HCT116 (cell line): ENCODE measurements around the gene SLC8A1. TPM values are rescaled to one million over a fixed set of nuclear protein-coding genes. Genes with fewer than 3 reads are reported as not detected.

ENCODE experiments used
- ATAC-seq: fragments of 200-7000 bp; cut with Tn5 transposase; 2 replicates; pipeline ENCODE4 v1.9.1; 2020; ENCODE audit warnings: mild to moderate bottlenecking, moderate library complexity
- BruUV-seq: library from RNA; stranded (reverse); fragments of 400-500 nt; replicated peaks from 2 replicates; lab custom pipeline; 2021; lab: Mats Ljungman, UMichigan
- CTCF ChIA-PET: fragments of 300-600 bp; sonication (Branson Sonifier 250); formaldehyde crosslinking; loops from one replicate; lab custom pipeline; 2021; ENCODE audit warnings: antibody characterized with exemption; lab: Charles Lee
- POLR2A ChIA-PET: fragments of 300-600, 350-600 bp; sonication (Branson Sonifier 250); formaldehyde crosslinking; loops from one replicate; lab custom pipeline; 2021; ENCODE audit warnings: antibody characterized with exemption; lab: Charles Lee
- RAD21 ChIA-PET, 2 experiments: fragments of 300-600 bp; sonication (Branson Sonifier 250); formaldehyde crosslinking; loops; one replicate each; lab custom pipeline; 2023; ENCODE audit warnings: low total read pairs in 2 of 2; ENCODE audit not compliant: uncharacterized antibody in 2 of 2, unreplicated experiment in 2 of 2, low non-redundant PET in 1 of 2; lab: Charles Lee
- DNase-seq: peaks from one replicate; pipeline ENCODE4 v3.0.0-alpha.2; 2010; ENCODE audit warnings: low read depth, low spot score
- H2AFZ ChIP-seq: fragments of 200-600 bp; shearing (Covaris generic), sonication (generic); 2 replicates; pipeline ENCODE4 v1.6.1; 2017; ENCODE audit warnings: low read depth, mixed run types, mixed read lengths, antibody characterized with exemption, low read length; ENCODE audit not compliant: poor library complexity, severe bottlenecking
- H3K27ac ChIP-seq: 2 replicates; pipeline ENCODE4 v1.5.1; 2012; ENCODE audit warnings: low read depth, low read length
- H3K27me3 ChIP-seq: fragments of 200-600 bp; sonication (generic); 2 replicates; pipeline ENCODE4 v1.6.1; 2016; ENCODE audit warnings: mixed run types, low read length, mixed read lengths; ENCODE audit not compliant: insufficient read depth
- H3K36me3 ChIP-seq, 2 experiments: fragments of 200-500 bp in 1 of 2; fragments of 200-600 bp in 1 of 2; sonication (Bioruptor generic) in 1 of 2; sonication (generic) in 1 of 2; 2 replicates each; pipeline versions ENCODE4 v1.5.1 to v1.6.1; 2014 to 2016; ENCODE audit warnings: low read length in 2 of 2, inconsistent platforms in 1 of 2, mixed read lengths in 1 of 2, mixed run types in 1 of 2; ENCODE audit not compliant: insufficient read depth in 2 of 2, control insufficient read depth in 1 of 2
- H3K4me1 ChIP-seq, 2 experiments: fragments of 200-600 bp in 1 of 2; sonication (generic) in 1 of 2; 2 replicates each; pipeline versions ENCODE4 v1.5.1 to v1.6.1; 2012 to 2017; ENCODE audit warnings: low read length in 2 of 2, inconsistent platforms in 1 of 2, mild to moderate bottlenecking in 1 of 2, mixed read lengths in 1 of 2, mixed run types in 1 of 2, moderate library complexity in 1 of 2; ENCODE audit not compliant: insufficient read depth in 2 of 2, control insufficient read depth in 1 of 2
- H3K4me2 ChIP-seq: fragments of 200-600 bp; sonication (generic); 2 replicates; pipeline ENCODE4 v1.6.1; 2017; ENCODE audit warnings: mixed run types, low read length, mixed read lengths
- H3K4me3 ChIP-seq, 2 experiments: fragments of 200-600 bp in 1 of 2; sonication (generic) in 1 of 2; replicated peaks in 1 of 2; 2 replicates each; pipeline ENCODE4 v1.5.1; 2011 to 2016; ENCODE audit warnings: low read length in 2 of 2, control low read depth in 1 of 2, low read depth in 1 of 2, mild to moderate bottlenecking in 1 of 2, mixed read lengths in 1 of 2, mixed run types in 1 of 2
- H3K79me2 ChIP-seq: fragments of 200-600 bp; sonication (generic); 2 replicates; pipeline ENCODE4 v1.6.1; 2017; ENCODE audit warnings: mild to moderate bottlenecking, mixed run types, low read length, moderate library complexity, mixed read lengths; ENCODE audit not compliant: insufficient read depth
- H3K9ac ChIP-seq: fragments of 200-600 bp; sonication (generic); 2 replicates; pipeline ENCODE4 v1.6.1; 2016; ENCODE audit warnings: low read length, mixed read lengths
- H3K9me2 ChIP-seq: fragments of 200-600 bp; sonication (generic), shearing (Covaris generic); 2 replicates; pipeline ENCODE4 v1.6.1; 2017; ENCODE audit warnings: mixed run types, mild to moderate bottlenecking, moderate library complexity; ENCODE audit not compliant: insufficient read depth
- H3K9me3 ChIP-seq, 2 experiments: fragments of 200-500 bp in 1 of 2; fragments of 200-600 bp in 1 of 2; sonication (Bioruptor generic) in 1 of 2; sonication (generic) in 1 of 2; 2 replicates each; pipeline ENCODE4 v1.6.1; 2014 to 2017; ENCODE audit warnings: low read length in 2 of 2, mixed read lengths in 2 of 2, inconsistent platforms in 1 of 2, low read depth in 1 of 2, mild to moderate bottlenecking in 1 of 2, mixed run types in 1 of 2, moderate library complexity in 1 of 2; ENCODE audit not compliant: control insufficient read depth in 1 of 2, insufficient read depth in 1 of 2
- H4K20me1 ChIP-seq: fragments of 200-600 bp; sonication (generic), shearing (Covaris generic); 2 replicates; pipeline ENCODE4 v1.6.1; 2017; ENCODE audit warnings: mixed run types, mild to moderate bottlenecking, moderate library complexity; ENCODE audit not compliant: insufficient read depth
- CBX3 ChIP-seq: IDR thresholded peaks from 2 replicates; pipeline ENCODE4 v1.6.1; 2012; ENCODE audit warnings: low read depth
- EGR1 ChIP-seq: IDR thresholded peaks from 2 replicates; pipeline ENCODE4 v1.6.1; 2012; ENCODE audit warnings: low read depth
- ELF1 ChIP-seq: IDR thresholded peaks from 2 replicates; pipeline ENCODE4 v1.6.1; 2012; ENCODE audit warnings: low read depth, borderline replicate concordance
- EZH2 ChIP-seq: fragments of 200-600 bp; sonication (generic); IDR thresholded peaks from 2 replicates; pipeline ENCODE4 v1.6.1; 2017; ENCODE audit warnings: antibody characterized with exemption, mixed run types
- EZH2phosphoT487 ChIP-seq: fragments of 200-600 bp; IDR thresholded peaks from 2 replicates; pipeline ENCODE4 v1.6.1; 2018; ENCODE audit warnings: antibody characterized with exemption, borderline replicate concordance
- RAD21 ChIP-seq: IDR thresholded peaks from 2 replicates; pipeline ENCODE4 v1.6.1; 2012; ENCODE audit warnings: low read depth, mild to moderate bottlenecking
- SIN3A ChIP-seq: IDR thresholded peaks from 2 replicates; pipeline ENCODE4 v1.6.1; 2012; ENCODE audit warnings: low read depth
- SP1 ChIP-seq: IDR thresholded peaks from 2 replicates; pipeline ENCODE4 v1.6.1; 2012; ENCODE audit warnings: low read depth
- TCF7L2 ChIP-seq: IDR thresholded peaks from 2 replicates; pipeline ENCODE4 v1.7.0; 2011; ENCODE audit warnings: borderline replicate concordance, inconsistent platforms; ENCODE audit not compliant: insufficient read depth, insufficient read length; ENCODE audit errors: extremely low read depth
- YY1 ChIP-seq: IDR thresholded peaks from 2 replicates; pipeline ENCODE4 v1.6.1; 2011; ENCODE audit warnings: low read length, low read depth, moderate library complexity, mild to moderate bottlenecking; ENCODE audit not compliant: insufficient replicate concordance; ENCODE audit errors: extremely low read depth
- ZFX ChIP-seq: fragments of 450-650 bp; IDR thresholded peaks from 2 replicates; pipeline ENCODE4 v1.6.1; 2017
- ZNF274 ChIP-seq: fragments of 200-500 bp; sonication (Bioruptor generic); IDR thresholded peaks from 2 replicates; pipeline ENCODE4 v1.6.1; 2014; ENCODE audit warnings: mild to moderate bottlenecking, low read depth, low read length, inconsistent platforms
- intact Hi-C: fragments of 100-400 bp; cut with micrococcal nuclease; formaldehyde crosslinking; loops from 2 replicates; pipeline ENCODE4 v1.10.0; 2022
- total RNA-seq: library from RNA; stranded (reverse); gene quantifications from one replicate; pipeline ENCODE4 v1.2.1, GENCODE V29; 2021; ENCODE audit not compliant: unreplicated experiment
- TF ChIP-seq, protein P1 (sequence below), 3 experiments: fragments of 200-600 bp in 1 of 3; sonication (generic) in 1 of 3; IDR thresholded peaks in 2 of 3; conservative IDR thresholded peaks in 1 of 3; 2 replicates each; pipeline ENCODE4 v1.5.1; 2012 to 2017; ENCODE audit warnings: low read depth in 2 of 3, low read length in 2 of 3, antibody characterized with exemption in 1 of 3, borderline replicate concordance in 1 of 3, control low read depth in 1 of 3, mild to moderate bottlenecking in 1 of 3, mixed read lengths in 1 of 3, mixed run types in 1 of 3, moderate library complexity in 1 of 3; ENCODE audit not compliant: insufficient read depth in 1 of 3
- TF ChIP-seq, protein P2 (sequence below): IDR thresholded peaks from 2 replicates; pipeline ENCODE4 v1.6.1; 2012
- TF ChIP-seq, protein P3 (sequence below): IDR thresholded peaks from 2 replicates; pipeline ENCODE4 v1.6.1; 2012; ENCODE audit warnings: low read depth
- TF ChIP-seq, protein P4 (sequence below): IDR thresholded peaks from 2 replicates; pipeline ENCODE4 v1.6.1; 2012

The SLC8A1 gene
- total RNA-seq, 1 experiment from 2014 or later: 0.07 TPM

DNA sequence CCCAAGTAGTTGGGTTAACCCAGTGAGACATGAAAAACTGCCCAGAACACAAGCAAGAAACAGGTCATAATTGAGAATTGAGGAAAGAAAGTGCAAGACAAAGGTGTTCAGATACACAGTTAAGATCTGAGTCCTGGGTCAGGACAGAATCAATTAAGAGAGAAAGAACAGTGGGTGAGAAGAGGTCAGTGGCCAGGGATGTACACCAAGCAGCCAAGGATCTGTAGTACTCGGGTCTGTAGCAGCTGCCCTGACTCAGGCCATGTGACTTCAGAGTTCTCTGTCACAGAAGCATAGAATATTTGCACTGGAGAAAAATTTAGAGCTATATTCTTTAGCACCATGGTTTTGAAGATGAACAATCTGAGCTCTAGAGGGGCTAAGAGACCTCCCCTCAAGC, 141.6 kb downstream of the SLC8A1 start (continued):
- TF ChIP-seq ELF1: no peak
- TF ChIP-seq EZH2: no peak
- no peak for TF ChIP-seq CBX3
- TF ChIP-seq EZH2phosphoT487: no peak
- no peak for TF ChIP-seq EGR1
- TF ChIP-seq, protein P1, sequence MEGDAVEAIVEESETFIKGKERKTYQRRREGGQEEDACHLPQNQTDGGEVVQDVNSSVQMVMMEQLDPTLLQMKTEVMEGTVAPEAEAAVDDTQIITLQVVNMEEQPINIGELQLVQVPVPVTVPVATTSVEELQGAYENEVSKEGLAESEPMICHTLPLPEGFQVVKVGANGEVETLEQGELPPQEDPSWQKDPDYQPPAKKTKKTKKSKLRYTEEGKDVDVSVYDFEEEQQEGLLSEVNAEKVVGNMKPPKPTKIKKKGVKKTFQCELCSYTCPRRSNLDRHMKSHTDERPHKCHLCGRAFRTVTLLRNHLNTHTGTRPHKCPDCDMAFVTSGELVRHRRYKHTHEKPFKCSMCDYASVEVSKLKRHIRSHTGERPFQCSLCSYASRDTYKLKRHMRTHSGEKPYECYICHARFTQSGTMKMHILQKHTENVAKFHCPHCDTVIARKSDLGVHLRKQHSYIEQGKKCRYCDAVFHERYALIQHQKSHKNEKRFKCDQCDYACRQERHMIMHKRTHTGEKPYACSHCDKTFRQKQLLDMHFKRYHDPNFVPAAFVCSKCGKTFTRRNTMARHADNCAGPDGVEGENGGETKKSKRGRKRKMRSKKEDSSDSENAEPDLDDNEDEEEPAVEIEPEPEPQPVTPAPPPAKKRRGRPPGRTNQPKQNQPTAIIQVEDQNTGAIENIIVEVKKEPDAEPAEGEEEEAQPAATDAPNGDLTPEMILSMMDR (IDR thresholded peaks at IDR 0.05 in 2 of 3, conservative IDR thresholded peaks at IDR 0.05 in 1 of 3; ENCODE audit: borderline replicate concordance in 1 of 3, insufficient read depth in 1 of 3, low read depth in 2 of 3, low read length in 2 of 3): no peak
- TF ChIP-seq, protein P2, sequence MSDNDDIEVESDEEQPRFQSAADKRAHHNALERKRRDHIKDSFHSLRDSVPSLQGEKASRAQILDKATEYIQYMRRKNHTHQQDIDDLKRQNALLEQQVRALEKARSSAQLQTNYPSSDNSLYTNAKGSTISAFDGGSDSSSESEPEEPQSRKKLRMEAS: no peak

DNA sequence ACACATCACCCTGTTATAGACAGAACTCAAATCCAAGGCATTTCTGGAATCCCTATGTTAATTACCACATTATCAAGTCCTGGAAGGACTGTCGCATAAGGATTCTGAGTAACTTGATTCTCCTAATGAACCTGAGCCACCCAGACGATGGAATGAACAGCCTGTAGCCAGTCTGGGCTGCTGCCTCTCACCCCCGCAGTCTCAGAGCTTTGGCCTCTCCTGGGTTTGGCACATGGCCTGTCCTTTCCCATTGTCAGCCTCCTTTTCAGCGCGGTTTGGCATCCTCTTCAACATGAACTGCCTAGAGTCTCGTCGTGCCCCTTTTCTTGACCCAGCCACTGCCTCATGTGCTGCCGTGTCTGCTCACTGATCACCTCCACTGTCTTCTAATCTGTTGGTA, 147.6 kb downstream of the SLC8A1 start:
- H3K4me3 ChIP-seq: no peak overlapping the region
- RAD21 ChIA-PET: no interaction called here
- no peaks in the 10 kb centered on the region for H3K79me2 ChIP-seq
- H3K9me2 ChIP-seq: no peaks in the 10 kb centered on the region
- H3K9ac ChIP-seq: no peak overlapping the region
- ATAC-seq: no peak
- TF ChIP-seq ELF1: no peak
- no peak for TF ChIP-seq SIN3A
- no peak for TF ChIP-seq TCF7L2
- no peak for TF ChIP-seq CBX3
- no peak for TF ChIP-seq ZFX
- no peak for TF ChIP-seq YY1
- TF ChIP-seq, protein P1 (IDR thresholded peaks at IDR 0.05 in 2 of 3, conservative IDR thresholded peaks at IDR 0.05 in 1 of 3; ENCODE audit: borderline replicate concordance in 1 of 3, insufficient read depth in 1 of 3, low read depth in 2 of 3, low read length in 2 of 3): no peak
- no peak for TF ChIP-seq EGR1
- TF ChIP-seq ZNF274: no peak
- TF ChIP-seq SP1: no peak
- no peak for TF ChIP-seq RAD21
- TF ChIP-seq, protein P3, sequence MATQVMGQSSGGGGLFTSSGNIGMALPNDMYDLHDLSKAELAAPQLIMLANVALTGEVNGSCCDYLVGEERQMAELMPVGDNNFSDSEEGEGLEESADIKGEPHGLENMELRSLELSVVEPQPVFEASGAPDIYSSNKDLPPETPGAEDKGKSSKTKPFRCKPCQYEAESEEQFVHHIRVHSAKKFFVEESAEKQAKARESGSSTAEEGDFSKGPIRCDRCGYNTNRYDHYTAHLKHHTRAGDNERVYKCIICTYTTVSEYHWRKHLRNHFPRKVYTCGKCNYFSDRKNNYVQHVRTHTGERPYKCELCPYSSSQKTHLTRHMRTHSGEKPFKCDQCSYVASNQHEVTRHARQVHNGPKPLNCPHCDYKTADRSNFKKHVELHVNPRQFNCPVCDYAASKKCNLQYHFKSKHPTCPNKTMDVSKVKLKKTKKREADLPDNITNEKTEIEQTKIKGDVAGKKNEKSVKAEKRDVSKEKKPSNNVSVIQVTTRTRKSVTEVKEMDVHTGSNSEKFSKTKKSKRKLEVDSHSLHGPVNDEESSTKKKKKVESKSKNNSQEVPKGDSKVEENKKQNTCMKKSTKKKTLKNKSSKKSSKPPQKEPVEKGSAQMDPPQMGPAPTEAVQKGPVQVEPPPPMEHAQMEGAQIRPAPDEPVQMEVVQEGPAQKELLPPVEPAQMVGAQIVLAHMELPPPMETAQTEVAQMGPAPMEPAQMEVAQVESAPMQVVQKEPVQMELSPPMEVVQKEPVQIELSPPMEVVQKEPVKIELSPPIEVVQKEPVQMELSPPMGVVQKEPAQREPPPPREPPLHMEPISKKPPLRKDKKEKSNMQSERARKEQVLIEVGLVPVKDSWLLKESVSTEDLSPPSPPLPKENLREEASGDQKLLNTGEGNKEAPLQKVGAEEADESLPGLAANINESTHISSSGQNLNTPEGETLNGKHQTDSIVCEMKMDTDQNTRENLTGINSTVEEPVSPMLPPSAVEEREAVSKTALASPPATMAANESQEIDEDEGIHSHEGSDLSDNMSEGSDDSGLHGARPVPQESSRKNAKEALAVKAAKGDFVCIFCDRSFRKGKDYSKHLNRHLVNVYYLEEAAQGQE: no peak
- TF ChIP-seq, protein P4, sequence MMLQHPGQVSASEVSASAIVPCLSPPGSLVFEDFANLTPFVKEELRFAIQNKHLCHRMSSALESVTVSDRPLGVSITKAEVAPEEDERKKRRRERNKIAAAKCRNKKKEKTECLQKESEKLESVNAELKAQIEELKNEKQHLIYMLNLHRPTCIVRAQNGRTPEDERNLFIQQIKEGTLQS: no peak
- TF ChIP-seq, all 23 proteins: peak for 0
- Histone ChIP-seq H4K20me1 (no peaks in the 10 kb centered on the region), H3K27me3 (peaks cover 6% of the 10 kb centered on the region; the same call in 1 of the 2 replicates), H3K4me2 (no peak overlapping the region), H3K36me3 (no peaks in the 10 kb centered on the region), H3K27ac (no peak overlapping the region), H2AFZ (no peak overlapping the region), H3K9me3 (no peaks in the 10 kb centered on the region), H3K4me1 (no peaks in the 10 kb centered on the region)
- POLR2A ChIA-PET: no interaction called here
- intact Hi-C loops: no loop called here
- CTCF ChIA-PET: no interaction called here
- no peak for DNase-seq
- BruUV-seq: no TSS peak
